OCI-M2 (cell line): Measurements from ENCODE around the gene JUNB.

Experiments used
- DNase-seq: peaks from one replicate; lab custom pipeline; 2025; ENCODE audit not compliant: unreplicated experiment; lab: John Stamatoyannopoulos, UW

JUNB gene

DNA sequence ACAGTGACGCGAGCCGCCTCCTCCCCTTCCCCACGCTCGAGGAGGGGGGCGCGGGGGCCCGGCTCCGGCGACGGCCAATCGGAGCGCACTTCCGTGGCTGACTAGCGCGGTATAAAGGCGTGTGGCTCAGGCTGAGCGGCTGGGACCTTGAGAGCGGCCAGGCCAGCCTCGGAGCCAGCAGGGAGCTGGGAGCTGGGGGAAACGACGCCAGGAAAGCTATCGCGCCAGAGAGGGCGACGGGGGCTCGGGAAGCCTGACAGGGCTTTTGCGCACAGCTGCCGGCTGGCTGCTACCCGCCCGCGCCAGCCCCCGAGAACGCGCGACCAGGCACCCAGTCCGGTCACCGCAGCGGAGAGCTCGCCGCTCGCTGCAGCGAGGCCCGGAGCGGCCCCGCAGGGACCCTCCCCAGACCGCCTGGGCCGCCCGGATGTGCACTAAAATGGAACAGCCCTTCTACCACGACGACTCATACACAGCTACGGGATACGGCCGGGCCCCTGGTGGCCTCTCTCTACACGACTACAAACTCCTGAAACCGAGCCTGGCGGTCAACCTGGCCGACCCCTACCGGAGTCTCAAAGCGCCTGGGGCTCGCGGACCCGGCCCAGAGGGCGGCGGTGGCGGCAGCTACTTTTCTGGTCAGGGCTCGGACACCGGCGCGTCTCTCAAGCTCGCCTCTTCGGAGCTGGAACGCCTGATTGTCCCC lies at the start of gene JUNB:
Gene JUNB (plus strand): TSS at position 142 of the 706 bp plus-strand sequence. CDS start 286 bp downstream, at position 428.
- DNase-seq = no peak

DNA sequence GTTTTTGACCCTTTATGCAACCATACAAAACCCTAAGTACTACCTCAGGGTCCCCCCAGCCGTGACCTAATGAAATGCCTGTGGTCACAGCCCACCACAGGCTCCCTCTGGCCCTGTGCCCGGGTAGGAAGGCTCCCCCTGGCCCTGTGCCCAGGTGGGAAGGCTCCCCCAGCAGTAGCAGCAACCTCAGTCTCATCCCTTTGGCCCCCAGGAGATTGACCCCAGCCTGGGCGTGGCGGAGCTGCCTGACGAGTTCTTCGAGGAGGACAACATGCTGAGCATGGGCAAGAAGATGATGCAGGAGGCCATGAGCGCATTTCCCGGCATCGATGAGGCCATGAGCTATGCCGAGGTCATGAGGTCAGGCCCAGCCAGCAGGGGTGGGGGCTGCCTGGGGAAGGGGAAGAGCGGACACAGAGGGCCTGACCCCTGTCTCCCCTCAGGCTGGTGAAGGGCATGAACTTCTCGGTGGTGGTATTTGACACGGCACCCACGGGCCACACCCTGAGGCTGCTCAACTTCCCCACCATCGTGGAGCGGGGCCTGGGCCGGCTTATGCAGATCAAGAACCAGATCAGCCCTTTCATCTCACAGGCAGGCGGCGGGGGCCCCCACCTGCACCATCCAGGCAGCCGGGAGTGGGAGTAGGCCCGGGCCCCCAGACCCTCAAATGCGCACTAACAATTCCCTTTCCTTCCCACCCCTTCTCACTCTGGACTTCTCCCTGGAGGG lies 46.0 kb upstream of the JUNB start:
- DNase-seq = no peak

DNA sequence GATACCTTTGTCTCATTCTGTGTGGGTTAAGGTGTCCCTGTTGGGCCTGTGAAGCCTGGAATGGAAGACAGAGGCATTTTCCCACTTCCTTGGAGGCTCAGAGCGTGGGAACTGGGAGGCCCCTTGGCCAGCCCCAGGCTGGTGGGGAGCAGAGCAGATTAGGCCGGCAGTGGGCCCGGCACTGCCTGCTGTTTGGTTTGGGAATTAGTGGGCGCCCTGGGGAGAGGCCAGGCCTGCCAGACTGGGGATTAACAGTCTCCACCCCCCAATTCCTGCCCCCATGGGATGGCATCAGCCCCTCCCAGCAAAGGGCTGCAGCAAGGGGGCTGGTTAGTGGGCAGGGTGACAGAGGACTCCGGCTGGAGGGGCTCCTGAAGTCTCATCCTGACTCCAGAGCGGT lies 42.8 kb upstream of the JUNB start:
- no peak for DNase-seq

DNA sequence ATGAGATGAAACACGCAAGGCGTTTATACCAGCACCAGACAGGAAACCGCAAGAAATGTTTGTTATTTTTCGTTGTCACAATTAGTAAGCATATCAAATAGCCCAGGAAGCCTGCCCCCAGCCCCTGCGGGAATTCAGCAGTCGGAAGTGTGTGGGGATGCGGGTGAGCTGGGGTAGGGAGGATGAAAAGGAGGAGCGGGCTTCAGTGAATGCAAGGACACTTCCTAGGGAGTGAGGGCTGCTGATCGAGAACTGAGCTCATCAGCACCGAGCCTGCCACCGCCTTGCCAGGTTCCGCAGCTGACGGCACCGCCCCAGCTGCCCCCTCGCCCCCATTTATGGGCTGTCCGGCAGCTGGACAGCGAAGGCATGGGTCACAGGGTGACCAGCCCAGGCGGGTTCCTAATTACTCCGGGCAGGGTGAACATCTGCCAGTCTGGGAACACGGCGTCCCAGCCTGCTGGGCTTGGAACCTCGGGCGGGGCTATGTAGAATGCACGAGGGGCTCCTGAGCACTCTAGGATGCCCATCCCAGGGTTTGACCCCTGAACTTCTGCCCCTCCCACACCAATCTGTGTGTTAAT lies 41.3 kb upstream of the JUNB start:
- no peak for DNase-seq

DNA sequence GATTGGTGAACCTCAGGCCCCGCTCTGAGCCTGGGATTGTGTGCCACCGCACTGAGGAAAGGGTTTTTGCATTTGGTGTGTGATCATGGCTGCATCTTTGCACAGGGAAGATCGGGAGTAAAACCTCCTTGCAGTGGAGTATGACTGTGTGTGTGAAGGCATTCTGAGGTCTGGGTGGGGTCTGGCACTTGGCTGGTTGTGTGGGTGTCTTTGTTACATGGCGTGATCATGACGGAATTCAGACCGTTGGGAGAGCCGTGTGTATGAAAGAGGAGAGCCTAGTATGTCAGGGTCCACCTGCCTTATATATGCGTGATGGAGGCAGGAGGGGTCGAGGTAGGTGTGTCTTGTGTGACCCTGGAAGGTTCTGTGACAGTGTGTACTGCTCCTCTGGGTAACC lies 40.4 kb upstream of the JUNB start:
- no peak for DNase-seq

DNA sequence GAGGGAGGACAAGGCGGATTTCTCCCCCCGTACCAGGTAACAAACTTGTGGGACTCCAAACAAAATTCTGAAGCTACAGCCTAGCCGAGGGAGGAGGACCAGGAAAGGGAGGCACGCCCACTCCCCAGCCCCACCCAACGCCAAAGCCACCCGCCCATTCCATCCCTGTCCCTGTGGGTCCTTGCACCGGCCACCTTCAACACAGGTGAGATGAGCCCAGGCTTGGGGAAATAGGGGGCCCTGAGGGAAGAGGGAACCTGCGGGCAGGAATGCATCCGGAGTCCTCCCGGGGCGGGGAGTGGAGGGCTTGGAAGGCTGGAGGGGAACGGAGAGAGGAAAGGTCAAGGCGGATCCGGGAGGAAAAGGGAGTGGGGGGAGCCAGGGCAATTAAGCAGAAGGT lies 39.7 kb upstream of the JUNB start, which contains the start of gene BEST2:
Gene BEST2 (plus strand): TSS at position 157 of the 400 bp plus-strand sequence. CDS start 802 bp downstream, outside the sequence.
- DNase-seq = no peak

DNA sequence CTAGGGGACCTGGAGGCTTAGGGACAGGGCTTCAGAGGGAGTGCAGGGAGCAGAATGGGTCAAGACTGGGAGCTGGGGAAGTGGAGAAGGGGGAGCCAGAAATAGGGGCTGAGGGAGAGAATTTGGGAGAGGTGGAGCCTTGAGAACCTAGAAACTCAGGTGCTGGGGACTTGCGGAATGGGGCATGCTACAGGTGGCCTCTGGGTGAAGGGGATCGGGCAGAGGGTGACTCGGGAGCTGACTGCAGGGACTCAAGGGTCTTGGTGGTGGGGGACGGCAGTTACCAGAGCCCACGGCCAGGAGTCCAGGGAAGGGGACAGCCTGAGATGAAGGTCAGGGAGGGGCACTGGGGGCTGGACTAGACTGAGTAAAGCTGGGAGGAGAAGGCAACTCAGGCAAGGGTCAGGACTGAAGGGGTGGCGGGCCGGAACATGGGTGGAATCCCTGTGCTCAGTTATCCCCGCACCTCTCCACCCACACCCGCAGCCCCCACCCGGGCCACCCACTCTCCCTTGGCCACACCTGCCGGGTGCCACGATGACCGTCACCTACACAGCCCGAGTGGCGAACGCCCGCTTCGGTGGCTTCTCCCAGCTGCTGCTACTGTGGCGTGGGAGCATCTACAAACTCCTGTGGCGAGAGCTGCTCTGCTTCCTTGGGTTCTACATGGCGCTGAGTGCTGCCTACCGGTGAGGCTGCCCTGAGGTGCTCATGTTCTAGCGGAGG lies 39.1 kb upstream of the JUNB start:
- no peak for DNase-seq

DNA sequence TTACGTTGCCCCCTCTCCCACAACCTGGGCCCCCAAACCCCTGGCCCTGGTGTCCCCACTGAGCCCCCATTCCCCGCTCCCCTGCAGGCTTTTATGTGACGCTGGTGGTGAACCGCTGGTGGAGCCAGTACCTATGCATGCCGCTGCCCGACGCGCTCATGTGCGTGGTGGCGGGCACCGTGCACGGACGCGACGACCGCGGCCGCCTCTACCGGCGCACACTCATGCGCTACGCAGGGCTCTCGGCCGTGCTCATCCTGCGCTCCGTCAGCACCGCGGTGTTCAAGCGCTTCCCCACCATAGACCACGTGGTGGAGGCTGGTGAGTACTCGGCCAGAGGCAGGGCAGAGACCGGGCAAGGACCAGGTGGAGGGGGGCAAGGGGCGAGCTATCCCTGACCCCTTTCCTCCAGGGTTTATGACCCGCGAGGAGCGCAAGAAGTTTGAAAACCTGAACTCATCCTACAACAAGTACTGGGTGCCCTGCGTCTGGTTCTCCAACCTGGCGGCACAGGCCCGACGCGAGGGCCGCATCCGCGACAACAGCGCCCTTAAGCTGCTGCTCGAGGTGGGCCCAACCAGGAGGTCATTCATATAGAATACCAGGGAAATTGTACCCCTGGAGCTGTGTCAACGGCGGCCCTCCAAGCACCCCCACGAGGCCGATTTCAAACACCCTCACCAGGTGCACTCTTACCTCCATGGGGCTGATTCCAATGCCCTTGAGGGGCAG lies 36.7 kb upstream of the JUNB start:
- DNase-seq = no peak

DNA sequence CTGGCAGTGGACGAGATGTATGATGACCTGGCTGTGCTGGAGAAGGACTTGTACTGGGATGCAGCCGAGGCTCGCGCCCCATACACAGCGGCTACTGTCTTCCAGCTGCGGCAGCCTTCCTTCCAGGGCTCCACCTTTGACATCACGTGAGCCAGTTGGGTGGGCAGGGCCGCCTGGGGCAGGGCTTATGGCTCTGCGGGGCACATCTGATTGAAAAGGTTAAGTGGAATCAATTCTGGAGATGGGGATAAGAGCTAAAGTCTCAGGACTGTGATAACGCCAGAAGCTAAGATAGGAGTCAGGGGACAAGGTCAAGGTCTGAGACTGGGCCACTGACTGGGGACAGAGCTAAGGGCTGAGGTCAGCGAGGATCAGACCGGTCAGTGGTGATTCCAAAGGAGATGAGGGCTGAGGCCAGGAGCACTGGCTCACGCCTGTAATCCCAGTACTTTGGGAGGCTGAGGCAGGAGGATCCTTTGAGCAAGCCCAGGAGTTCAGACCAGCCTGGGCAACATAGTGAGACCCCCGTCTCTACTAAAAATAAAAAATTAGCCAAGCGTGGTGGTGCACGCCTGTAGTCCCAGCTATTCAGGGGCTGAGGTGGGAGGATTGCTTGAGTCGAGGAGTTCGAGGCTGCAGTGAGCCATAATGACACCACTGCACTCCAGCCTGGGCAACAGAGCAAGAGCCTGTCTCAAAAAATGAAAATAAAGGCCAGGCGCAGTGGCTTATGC lies 35.0 kb upstream of the JUNB start:
- no peak for DNase-seq

DNA sequence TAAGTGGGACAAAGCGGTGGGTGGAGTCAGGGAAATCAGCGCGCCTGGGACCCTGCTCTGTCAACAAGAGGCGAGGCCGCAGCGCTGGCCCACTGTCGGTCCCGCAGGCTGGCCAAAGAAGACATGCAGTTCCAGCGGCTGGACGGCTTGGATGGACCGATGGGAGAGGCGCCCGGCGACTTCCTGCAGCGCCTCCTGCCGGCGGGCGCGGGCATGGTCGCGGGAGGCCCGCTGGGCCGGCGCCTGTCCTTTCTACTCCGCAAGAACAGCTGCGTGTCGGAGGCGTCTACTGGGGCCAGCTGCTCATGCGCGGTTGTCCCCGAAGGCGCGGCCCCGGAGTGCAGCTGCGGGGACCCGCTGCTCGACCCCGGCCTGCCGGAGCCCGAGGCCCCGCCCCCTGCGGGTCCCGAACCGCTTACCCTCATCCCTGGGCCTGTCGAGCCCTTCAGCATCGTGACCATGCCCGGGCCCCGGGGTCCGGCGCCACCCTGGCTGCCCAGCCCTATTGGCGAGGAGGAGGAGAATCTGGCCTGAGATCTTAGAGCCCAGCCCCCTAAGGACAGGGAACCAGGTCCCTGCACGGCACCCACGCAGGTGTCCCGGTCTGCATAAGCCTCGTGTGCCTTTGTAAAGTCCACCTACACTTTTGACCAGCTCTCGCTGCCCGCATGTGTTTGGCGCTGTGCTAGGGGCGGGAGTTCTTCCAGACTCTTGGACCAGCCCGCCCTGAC lies 33.6 kb upstream of the JUNB start:
- no peak for DNase-seq

DNA sequence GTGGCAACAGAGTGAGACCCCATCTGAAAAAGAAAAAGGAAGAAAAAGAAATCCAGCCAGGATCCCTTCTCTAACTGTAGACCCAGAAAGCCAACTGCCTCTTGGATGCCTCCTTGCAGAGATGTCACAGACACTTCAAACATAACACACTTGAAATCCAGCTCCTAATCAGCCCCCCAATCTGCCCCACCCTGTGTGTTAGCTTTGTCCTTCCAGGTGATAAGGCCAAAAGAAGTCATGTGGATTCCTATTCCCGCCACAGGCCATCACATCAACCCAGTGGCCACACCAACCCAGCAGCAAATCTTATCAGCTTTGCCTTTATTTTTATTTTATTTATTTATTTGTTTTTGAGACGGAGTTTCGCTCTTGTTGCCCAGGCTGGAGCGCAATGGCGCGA lies 31.6 kb upstream of the JUNB start:
- no peak for DNase-seq

DNA sequence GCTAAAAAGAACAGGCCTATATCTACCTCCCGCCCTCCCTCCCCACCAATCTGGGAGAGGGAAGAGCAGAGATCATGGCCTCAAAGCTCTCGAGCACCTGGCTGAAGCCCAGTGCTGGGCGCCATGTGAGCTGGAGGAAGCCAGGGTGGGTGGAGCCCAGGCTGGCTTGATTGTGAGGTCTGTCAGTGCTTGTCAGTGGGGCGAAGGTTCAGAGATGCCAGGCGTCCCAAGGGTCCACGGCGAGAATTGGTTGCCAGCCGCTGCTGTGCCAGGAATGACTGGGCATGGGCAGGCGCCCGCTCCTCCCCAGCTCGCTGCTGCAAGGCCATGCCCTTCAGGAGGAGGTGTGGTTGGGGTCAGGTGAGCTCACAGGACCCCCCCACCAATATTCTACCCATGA lies 28.2 kb upstream of the JUNB start:
- DNase-seq = no peak

DNA sequence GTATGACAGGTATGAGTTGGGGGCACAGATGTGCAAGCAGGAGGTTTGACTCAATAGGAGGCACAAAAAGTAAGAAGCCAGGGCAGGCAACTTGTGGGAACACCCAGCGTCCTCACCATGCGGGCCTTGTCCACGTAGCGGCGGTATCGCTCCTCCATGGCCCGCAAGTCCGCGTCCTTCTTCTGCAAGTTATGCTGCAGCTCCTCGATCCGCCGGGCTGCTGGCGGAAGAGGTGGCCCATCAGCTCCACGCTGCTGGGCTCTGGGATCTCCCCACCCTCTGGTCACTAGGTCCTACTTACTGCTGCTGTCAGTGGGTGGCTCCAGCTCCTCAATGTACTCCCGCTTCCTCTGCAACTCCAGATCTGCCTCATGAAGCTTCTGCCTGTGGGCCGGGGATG lies 26.6 kb upstream of the JUNB start:
- no peak for DNase-seq

DNA sequence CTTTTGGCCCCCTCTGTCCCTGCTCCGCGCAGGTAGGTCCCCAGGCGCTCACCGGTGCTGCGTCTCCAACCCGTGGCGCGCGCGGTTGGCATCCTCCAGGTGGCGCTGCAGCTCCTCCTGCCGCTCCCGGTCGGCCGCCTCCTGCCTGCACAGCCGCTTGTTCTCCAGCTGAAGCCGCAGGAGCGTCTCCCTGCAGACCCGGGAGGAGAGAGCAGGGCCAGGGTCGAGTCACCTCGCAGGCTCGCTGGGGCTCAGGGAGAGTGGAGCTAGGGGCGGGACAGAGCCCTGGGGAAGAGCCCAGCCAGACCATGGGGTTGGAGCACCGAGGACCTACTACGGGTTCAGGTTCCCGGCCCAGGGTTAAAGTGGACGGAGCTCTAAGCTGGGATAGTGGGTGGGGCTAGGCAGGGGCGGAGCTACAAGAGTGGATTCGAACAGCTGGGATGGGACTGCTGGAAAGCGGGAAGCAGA lies 25.2 kb upstream of the JUNB start:
- DNase-seq = no peak

DNA sequence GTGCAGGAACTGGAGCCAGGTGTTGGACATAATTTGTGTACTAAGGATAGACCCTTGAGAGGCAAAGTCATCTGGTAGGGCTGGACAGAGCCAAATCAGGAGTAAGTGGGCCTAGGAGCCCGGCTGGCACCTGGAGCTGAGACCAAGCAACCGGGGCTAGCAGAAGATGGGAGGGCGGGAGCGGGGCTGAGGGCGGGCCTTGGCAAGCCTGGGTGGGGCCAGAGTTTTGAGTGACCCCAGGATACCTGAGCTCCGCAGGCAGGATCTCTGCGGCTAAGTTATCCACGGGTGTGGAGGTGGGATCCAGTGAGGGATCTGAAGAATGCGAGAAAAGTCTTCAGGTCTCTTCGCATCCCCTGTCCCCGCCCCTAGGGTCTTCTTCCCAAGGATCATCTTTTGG lies 24.1 kb upstream of the JUNB start:
- DNase-seq = no peak

DNA sequence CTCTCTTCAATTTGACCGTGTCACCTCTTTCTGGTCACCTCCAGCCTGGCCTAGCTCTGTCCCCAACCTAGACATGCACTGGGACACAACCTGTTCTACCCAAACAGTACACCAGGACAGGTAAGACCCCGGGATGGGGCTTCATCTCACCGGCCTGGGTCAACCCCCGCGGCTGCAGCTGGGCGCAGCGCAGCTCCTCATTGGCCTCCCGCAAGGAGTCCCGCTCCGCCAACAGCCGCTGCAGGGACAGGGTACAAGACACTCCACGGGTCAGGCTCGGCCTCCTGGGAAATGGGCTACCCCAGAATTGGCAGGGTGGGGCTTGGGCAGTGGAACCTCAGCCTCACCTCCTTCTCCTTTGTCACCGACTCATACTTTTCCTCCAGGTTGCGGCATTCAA lies 23.6 kb upstream of the JUNB start:
- no peak for DNase-seq

DNA sequence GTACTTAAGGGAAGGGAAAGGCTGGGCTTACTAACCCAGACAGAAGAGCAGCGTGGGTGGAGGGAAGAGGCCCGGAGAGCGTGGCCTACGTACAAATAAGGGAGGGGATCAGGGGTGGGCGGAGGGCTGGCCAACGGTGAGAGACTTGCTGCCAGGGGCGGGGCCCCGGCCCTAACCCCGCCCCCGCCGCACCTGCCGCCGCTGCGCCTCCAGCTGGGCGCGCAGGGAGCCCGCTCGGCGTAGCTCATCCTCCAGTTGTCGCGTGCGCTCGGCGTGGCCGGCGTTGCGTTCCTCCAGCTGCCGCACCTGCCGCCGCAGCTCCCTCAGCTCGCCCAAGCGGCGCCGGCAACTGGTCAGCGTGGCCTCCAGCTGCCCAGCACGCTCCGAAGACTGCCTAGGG lies 21.6 kb upstream of the JUNB start:
- DNase-seq = no peak

DNA sequence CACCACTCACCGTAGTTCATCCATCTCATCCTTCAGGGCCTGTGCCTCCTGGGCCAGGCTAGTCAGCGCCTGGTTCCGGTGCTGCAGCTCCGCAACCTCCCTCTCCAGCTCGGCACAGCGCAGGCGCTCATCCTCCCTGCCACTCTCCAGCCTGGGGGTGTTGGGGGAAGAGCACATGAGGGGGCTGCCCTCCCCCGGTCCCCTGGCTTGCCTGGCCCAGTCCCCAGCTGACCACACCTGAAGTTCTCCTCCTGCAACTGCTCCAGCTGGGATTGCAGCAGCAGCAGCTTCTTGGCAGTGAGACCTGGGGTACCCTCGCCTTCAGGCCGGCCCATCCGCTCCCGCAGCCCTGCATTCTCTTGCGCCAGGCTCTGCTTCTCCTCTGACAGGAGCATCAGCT lies 20.4 kb upstream of the JUNB start:
- DNase-seq = no peak

DNA sequence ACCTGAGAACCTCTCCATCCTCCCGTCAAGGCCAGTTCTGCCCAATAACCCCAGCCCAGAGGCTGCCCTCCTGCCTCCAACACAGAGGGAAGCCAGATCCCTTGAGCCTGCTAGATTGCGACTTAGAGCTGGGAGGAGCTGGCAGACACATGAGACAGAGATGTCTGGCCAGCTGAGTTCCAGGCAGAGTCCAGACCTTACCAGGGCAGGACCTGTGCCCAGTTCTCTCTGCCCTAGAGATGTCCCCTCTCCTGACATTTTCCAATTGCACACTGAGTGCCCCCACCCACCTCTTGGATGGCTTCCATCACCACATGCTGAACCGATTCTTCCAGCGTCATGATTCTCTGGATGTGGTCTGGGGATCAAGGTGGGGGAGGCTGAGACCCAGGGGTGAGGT lies 19.0 kb upstream of the JUNB start:
- no peak for DNase-seq
